ENCODE results near the gene FRAT2.

DNA sequence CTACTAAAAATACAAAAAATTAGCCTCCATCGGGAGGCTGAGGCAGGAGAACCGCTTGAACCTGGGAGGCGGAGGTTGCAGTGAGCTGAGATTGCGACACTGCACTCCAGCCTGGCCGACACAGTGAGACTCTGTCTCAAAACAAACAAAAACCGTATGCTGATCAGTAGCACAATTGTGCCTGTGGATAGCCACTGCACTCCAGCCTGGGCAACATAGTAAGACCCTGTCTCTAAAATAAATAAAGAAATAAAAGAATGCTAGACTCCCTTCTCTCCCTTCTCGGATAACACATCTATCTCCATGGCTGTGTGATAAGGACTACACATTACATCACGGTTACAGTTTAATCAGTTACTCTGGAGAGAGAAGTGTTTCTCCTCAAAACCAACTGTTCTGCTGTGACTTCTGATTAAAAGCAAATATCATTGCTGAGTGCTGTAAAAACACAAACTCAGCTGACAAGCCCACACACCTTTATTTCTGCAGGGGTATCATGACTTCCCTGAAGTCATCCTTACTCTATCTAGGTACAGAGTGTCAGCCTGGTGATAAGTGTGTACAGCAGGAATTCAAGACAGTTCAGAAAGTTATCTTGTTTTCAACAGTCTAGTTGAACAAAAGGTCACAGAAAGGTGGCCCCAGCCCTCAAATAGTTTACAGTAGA, 36.8 kb downstream of the FRAT2 start:
- TF ChIP-seq CTCF (IDR thresholded peaks at IDR 0.05) (no peak), POLR2A (IDR thresholded peaks at IDR 0.05) (no peak)

All from breast epithelium (tissue), 3 donors.